HS-27A (cell line): Measurements from ENCODE around the gene SPTB.

Source experiments
- DNase-seq: peaks from one replicate; pipeline ENCODE4 v3.0.0-alpha.2; 2012; ENCODE audit warnings: low read depth, missing footprints

The SPTB gene

GRCh38 chr14:64789696-64790095 lies 90.0 kb downstream of the SPTB start:
- no peak for DNase-seq

GRCh38 chr14:64788706-64789105 lies 91.0 kb downstream of the SPTB start:
- DNase-seq: peak; percentile 64

- no peak for DNase-seq
Measured at GRCh38 chr14:64787619-64788018, 92.1 kb downstream of the SPTB start.

- DNase-seq: no peak
Measured at GRCh38 chr14:64786296-64787149, 93.2 kb downstream of the SPTB start.

GRCh38 chr14:64784006-64784405 lies 95.7 kb downstream of the SPTB start:
- DNase-seq: no peak

- no peak for DNase-seq
Measured at GRCh38 chr14:64782196-64782595, 97.5 kb downstream of the SPTB start.

- no peak for DNase-seq
Measured at GRCh38 chr14:64779472-64779871, 100.2 kb downstream of the SPTB start.

GRCh38 chr14:64778104-64778754 lies 101.5 kb downstream of the SPTB start:
- no peak for DNase-seq

- DNase-seq: no peak
Measured at GRCh38 chr14:64777461-64777860, 102.2 kb downstream of the SPTB start.

GRCh38 chr14:64775081-64775777 lies 104.5 kb downstream of the SPTB start:
- no peak for DNase-seq

GRCh38 chr14:64774272-64774671 lies 105.4 kb downstream of the SPTB start:
- DNase-seq: no peak

- DNase-seq: no peak
Measured at GRCh38 chr14:64773577-64773976, 106.1 kb downstream of the SPTB start.

GRCh38 chr14:64773046-64773445 lies 106.7 kb downstream of the SPTB start:
- DNase-seq: no peak

- DNase-seq: no peak
Measured at GRCh38 chr14:64772397-64772950, 107.2 kb downstream of the SPTB start.

GRCh38 chr14:64771161-64771560 lies 108.5 kb downstream of the SPTB start:
- DNase-seq: no peak

GRCh38 chr14:64770751-64771150 lies 109.0 kb downstream of the SPTB start:
- DNase-seq: no peak

- no peak for DNase-seq
Measured at GRCh38 chr14:64769096-64770020, 110.3 kb downstream of the SPTB start.

- no peak for DNase-seq
Measured at GRCh38 chr14:64768401-64769095, 111.2 kb downstream of the SPTB start.

GRCh38 chr14:64767215-64767964 lies 112.3 kb downstream of the SPTB start:
- no peak for DNase-seq
